ENCODE measurements around the gene PTMA.

GRCh38 chr2:231761735-231762134 lies 53.4 kb downstream of the PTMA start:
- TF ChIP-seq CTCF (conservative IDR thresholded peaks at IDR 0.05; ENCODE audit: low read depth, low read length) (no peak), EZH2 (IDR thresholded peaks at IDR 0.05; ENCODE audit: borderline replicate concordance, low read depth, low read length, poor library complexity, severe bottlenecking) (no peak)

All from A673 (cell line).